Thyroid gland (tissue), 4 donors: ENCODE measurements around the gene TLR4. TPM values are rescaled to one million over a fixed set of nuclear protein-coding genes. Genes with fewer than 3 reads are reported as not detected.

Source experiments
- DNase-seq, 2 donors: peaks; one replicate each; pipeline ENCODE4 v3.0.0-alpha.2; 2019
- H3K27ac ChIP-seq, 3 donors: fragments of 200-600 bp; sonication (generic); 1 replicate in 2 of 3; 2 replicates in 1 of 3; pipeline ENCODE4 v1.5.1; 2016 to 2019; ENCODE audit warnings: mild to moderate bottlenecking in 1 of 3, moderate library complexity in 1 of 3
- H3K27me3 ChIP-seq: fragments of 200-600 bp; sonication (generic); one replicate; pipeline ENCODE4 v1.5.1; 2019
- H3K36me3 ChIP-seq, 2 donors: fragments of 200-600 bp; sonication (generic); one replicate each; pipeline ENCODE4 v1.5.1; 2016 to 2019
- H3K4me1 ChIP-seq, 2 donors: fragments of 200-600 bp; sonication (generic); one replicate each; pipeline ENCODE4 v1.5.1; 2017 to 2019
- H3K4me3 ChIP-seq, 3 donors: fragments of 200-600 bp; sonication (generic); replicated peaks in 1 of 3; 1 replicate in 2 of 3; 2 replicates in 1 of 3; pipeline ENCODE4 v1.5.1; 2016; ENCODE audit warnings: mild to moderate bottlenecking in 1 of 3
- H3K9me3 ChIP-seq: fragments of 200-600 bp; sonication (generic); one replicate; pipeline ENCODE4 v1.5.1; 2017
- CTCF ChIP-seq, 6 experiments: fragments of 200-600 bp in 3 of 6; fragments of 450-650 bp in 3 of 6; sonication (generic) in 3 of 6; IDR thresholded peaks; one replicate each; pipeline ENCODE4 v1.5.1; 2016 to 2019; ENCODE audit warnings: antibody characterized with exemption in 6 of 6, mild to moderate bottlenecking in 2 of 6, inconsistent platforms in 1 of 6, moderate library complexity in 1 of 6
- POLR2A ChIP-seq, 2 donors: fragments of 450-650 bp; IDR thresholded peaks; one replicate each; pipeline ENCODE4 v1.6.1; 2017; ENCODE audit warnings: antibody characterized with exemption in 2 of 2, mild to moderate bottlenecking in 2 of 2, moderate library complexity in 1 of 2
- WGBS, 2 donors: methylation state at CpG; one replicate each; pipeline ENCODE4 v1.1.5; 2017; 5-methylcytosine and 5-hydroxymethylcytosine counted together
- intact Hi-C: fragments of 100-400 bp; cut with DNase I; formaldehyde crosslinking; loops from one replicate; pipeline ENCODE4 v1.15.1; 2023
- total RNA-seq, 4 donors: library from RNA; depleted of rRNA; stranded (reverse); fragments of >200 nt; gene quantifications; one replicate each; pipeline ENCODE4 v1.2.3, GENCODE V29; 2016

TLR4 gene
- total RNA-seq, 4 donors from 2014 or later, result 9.8 to 59.0 (median 36.0) TPM

DNA sequence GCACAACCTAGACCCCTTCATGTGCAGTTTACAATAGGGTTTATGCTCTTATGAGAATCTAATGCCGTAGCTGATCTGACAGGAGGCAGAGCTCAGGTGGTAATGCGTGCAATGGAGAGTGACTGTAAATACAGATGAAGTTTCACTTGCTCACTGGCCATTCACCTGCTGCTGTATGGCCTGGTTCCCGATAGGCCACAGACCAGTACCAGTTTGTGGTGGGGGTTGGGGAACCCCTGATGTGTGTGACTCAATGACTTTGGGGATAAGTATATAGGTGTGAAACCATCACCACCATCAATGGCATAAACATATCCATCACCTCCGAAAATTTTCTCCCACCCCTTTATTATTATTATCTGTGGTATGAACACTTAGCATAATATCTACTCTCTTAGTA, 42.1 kb downstream of the TLR4 start:
- no peak for DNase-seq
- Histone ChIP-seq H3K4me3 (no peak overlapping the region), H3K27ac (no peak overlapping the region), H3K36me3 (no peaks in the 10 kb centered on the region), H3K9me3 (no peaks in the 10 kb centered on the region), H3K27me3 (no peaks in the 10 kb centered on the region), H3K4me1 (no peaks in the 10 kb centered on the region)
- intact Hi-C loops, result no loop called here
- TF ChIP-seq CTCF (IDR thresholded peaks at IDR 0.05) (no peak), POLR2A (IDR thresholded peaks at IDR 0.05) (no peak)
- 64 to 95% methylated on average over 4 of the region's 4 CpGs for WGBS, 2 donors

DNA sequence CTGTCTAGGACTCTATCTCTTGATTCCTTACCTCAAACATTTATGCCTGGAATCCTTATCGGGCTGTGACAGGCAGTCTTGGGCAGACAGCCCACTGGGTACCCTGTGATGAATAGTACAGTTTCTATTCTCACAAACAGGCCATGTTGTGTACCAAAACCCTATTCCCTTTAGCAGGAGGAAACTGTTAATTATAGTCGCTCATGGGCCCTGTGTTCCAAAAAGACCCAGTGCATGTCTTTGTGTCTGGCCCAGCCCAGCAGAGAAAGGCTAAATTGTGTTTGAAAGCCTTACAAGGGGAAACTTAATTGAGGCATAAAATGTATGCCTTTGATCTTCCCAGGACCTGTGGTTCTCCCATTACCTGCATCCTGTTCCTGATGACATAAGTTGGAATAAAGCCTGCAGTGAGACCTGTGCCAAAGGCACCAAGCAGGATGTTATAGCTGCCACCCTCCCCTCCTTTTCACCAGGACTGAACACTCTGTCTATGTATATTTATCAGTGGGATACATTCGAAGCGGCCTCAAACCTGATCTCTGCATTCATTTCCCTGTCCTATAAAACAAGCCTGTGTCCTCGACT, 43.3 kb downstream of the TLR4 start:
- intact Hi-C loops, result no loop called here
- Histone ChIP-seq H3K4me3 (no peak overlapping the region), H3K27me3 (no peaks in the 10 kb centered on the region), H3K27ac (no peak overlapping the region), H3K4me1 (no peaks in the 10 kb centered on the region), H3K36me3 (no peaks in the 10 kb centered on the region), H3K9me3 (no peaks in the 10 kb centered on the region)
- WGBS, 2 donors, result 80 to 86% methylated on average over 5 of the region's 5 CpGs
- no peak for TF ChIP-seq CTCF (IDR thresholded peaks at IDR 0.05)
- TF ChIP-seq POLR2A (IDR thresholded peaks at IDR 0.05), result no peak
- DNase-seq, result no peak

GRCh38 chr9:117750401-117750800, 46.2 kb downstream of the TLR4 start:
- intact Hi-C loops, result no loop called here
- Histone ChIP-seq H3K4me3 (no peak overlapping the region), H3K4me1 (no peaks in the 10 kb centered on the region), H3K9me3 (no peaks in the 10 kb centered on the region), H3K27ac (no peak overlapping the region), H3K36me3 (no peaks in the 10 kb centered on the region), H3K27me3 (no peaks in the 10 kb centered on the region)
- WGBS, 2 donors, result 44 to 58% methylated on average over 2 of the region's 2 CpGs
- TF ChIP-seq POLR2A (IDR thresholded peaks at IDR 0.05) (no peak), CTCF (IDR thresholded peaks at IDR 0.05) (no peak)
- no peak for DNase-seq

DNA sequence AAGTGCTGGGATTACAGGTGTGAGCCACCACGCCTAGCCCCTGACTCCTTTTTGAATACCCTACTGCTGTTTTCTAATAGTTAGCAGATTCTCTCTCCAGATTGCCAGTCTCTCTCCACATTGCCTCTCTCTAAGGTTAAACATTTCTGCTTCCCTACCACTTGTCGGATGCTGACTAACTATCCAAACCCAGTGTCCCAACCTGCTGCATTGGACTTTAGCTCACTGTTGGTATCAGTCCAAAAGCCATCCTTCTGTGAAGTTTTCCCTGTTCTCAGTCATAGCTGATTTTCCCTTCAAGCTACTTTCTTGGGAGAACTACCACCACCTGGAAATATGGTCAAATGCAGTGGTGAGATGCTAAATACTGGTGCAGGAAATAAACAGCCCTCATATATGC, 48.7 kb downstream of the TLR4 start:
- no peak overlapping the region for H3K4me3 ChIP-seq
- H3K9me3 ChIP-seq, result no peaks in the 10 kb centered on the region
- 92% methylated on average over 2 of the region's 2 CpGs for WGBS, 2 donors
- no peaks in the 10 kb centered on the region for H3K36me3 ChIP-seq
- H3K27ac ChIP-seq, result no peak overlapping the region
- intact Hi-C loops, result no loop called here
- no peaks in the 10 kb centered on the region for H3K4me1 ChIP-seq
- TF ChIP-seq POLR2A (IDR thresholded peaks at IDR 0.05) (no peak), CTCF (IDR thresholded peaks at IDR 0.05) (no peak)
- H3K27me3 ChIP-seq, result no peaks in the 10 kb centered on the region
- DNase-seq, result no peak

GRCh38 chr9:117757561-117758190, 53.5 kb downstream of the TLR4 start:
- TF ChIP-seq POLR2A (IDR thresholded peaks at IDR 0.05), result no peak
- TF ChIP-seq CTCF (IDR thresholded peaks at IDR 0.05), result no peak
- no peaks in the 10 kb centered on the region for H3K9me3 ChIP-seq
- no peaks in the 10 kb centered on the region for H3K27me3 ChIP-seq
- DNase-seq, result no peak
- H3K36me3 ChIP-seq, result no peaks in the 10 kb centered on the region
- intact Hi-C loops, result no loop called here
- H3K4me1 ChIP-seq, result no peaks in the 10 kb centered on the region
- 66 to 76% methylated on average over 5 of the region's 5 CpGs for WGBS, 2 donors
- H3K4me3 ChIP-seq, result no peak overlapping the region
- H3K27ac ChIP-seq, result no peak overlapping the region
